ENCODE data around the gene CAMK1D.
"Not testable (repeated sequence)": the region's sequence is repeated elsewhere in the genome, so short reads cannot be mapped to it uniquely, and the experiment has no call there.

Gene CAMK1D

DNA sequence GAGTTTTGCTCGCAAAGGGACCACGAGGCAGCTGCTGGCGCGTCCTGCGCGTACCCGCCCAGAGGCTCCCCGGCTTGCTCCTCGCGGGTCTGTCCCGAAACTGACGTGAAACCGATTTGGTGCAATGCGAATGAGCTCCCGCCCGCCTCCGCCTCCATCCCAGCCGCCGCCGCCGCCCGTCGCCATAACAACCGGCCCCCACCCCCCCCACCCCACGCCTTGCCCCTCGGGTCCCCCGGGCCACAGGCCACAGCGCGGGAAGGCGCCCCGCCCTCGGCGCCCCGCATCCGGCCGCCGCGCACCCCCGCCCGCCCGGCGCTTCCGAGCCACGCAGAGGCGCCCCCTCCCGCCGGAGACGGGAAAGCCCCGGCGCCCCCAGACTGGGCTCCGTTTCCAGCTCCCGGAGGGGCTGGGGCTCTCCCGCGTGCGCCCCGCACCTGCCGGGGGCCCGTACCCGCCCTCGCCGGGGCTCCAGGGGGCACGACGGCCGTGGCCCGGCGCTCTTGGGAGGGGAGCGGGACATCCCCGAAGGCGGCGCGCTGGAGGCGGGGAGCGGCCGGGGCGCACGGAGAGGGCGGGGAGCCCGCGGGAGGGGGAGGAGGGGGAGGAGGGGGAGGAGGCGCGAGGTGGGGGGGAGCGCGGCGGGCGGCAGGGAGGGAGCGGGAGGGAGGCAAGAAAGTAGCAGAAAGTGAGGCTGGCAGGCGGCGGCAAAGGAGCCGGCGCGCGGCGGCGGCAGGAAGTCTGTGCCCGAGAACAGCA is at the start of gene CAMK1D:
TSS of gene CAMK1D (plus strand) at position 678 of the 759 bp plus-strand sequence.
- DNase-seq = peak; percentile 89

DNA sequence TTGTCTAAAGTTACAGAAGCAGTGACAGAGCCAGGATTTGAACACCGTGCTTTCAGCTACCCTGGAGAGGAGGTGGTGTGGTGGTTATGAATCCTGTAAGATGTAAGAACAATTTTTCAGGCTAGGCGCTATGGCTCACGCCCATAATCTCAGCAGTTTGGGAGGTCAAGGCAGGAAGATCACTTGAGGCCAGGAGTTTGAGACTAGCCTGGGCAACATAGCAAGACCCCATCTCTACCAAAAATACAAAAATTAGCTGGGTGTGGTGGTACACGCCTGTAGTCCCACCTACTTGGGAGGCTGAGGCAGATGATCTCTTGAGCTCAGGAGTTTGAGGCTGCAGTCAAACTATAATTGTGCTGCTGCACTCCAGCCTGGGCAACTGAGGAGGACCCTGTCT is 48.3 kb upstream of the CAMK1D start:
- not testable (repeated sequence) for DNase-seq

DNA sequence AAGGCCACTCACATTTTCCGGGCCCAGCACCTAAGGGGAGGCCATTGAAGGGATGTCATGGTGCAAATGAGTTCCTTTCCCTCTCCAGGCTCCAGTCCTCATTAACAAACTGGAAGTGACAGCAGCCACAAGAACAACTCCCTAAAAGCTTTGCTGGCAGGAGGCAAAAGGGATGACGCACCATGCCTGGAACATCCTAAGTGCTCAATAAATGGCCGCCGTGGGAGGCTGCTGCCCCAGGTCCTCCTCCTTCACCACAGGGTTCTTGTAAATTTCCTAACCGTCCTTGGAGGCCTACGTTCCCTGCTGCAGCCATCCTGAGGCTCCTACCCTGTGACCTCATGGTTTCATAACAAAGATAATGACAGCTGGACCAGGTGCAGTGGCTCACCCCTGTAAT is 41.3 kb upstream of the CAMK1D start:
- no peak for DNase-seq

DNA sequence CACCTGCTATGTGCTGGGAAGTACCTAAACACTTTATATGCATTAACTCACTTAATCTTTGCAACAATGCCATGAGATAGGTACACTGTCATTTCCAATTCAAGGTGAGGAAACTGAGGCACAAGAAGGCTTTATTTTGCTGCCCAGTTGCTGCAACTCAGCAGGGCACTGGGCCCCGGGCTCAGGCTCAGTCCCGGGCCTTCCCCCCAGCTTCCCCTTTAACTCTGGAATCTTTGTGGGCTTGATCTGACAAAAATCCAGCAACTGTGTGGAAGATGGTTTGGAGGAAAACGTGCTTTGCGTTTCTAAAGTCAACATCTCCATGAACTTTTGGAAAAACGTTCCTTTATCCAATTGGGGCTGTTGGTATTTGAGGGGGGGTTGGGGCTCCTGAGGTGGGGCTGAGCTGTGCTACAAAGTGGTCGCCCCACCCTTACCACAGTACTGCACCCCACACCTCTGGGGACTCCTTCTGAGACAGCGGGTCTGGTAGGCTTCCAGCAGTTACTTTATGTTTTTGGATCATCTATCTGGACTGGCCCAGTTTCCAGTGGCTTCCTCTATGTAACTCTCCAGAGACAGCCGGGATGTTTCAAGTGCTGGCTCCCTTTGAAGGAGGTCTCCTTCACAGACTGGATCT is 40.5 kb upstream of the CAMK1D start:
- peak; percentile 34 for DNase-seq

DNA sequence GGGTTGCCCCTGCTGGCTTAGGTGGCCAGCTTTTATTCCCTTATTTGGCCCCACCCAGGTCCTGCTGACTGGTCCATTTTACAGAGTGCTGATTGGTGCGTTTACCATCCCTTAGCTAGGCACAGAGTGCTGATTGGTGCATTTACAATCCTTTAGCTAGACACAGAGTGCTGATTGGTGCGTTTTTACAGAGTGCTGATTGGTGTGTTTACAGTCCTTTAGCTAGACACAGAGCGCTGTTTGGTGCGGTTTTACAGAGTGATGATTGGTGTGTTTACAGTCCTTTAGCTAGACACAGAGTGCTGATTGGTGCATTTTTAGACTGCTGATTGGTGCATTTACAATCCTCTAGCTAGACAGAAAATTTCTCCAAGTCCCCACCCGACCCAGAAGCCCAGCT is 39.6 kb upstream of the CAMK1D start:
- DNase-seq = not testable (repeated sequence)

DNA sequence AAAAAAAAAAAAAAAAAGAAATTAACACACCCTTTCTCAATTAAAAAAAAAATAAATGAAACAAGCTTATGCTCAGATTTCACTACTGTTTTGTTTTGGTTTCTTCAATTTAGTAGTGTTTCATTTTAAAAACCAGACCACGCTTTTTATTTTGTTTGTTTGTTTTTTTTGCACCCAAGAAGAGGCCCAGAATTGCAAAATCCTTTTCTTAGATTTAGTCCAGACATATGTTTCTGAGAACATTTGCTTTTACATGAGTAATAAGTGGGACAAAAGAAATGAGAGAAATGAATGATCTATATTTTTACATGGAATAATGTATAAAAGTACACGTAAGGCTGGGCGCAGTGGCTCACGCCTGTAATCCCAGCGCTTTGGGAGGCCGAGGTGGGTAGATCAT is 34.5 kb upstream of the CAMK1D start:
- no peak for DNase-seq

DNA sequence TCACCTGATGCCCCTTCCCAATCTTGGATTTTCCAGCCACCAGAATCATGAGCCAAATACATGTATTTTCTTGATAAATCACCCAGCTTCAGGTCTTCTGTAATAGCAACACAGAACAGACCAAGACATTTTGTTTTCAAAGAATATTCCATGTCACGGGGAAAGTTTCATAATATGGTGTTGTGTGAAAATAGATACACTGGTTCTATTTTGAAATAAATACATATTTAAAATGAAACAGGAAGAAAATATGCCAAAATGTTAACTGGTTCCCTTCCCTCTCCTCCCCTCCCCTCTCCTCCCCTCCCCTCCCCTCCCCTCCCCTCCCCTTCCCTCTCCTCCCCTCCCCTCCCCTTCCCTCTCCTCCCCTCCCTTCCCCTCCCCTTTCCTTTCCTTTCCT is 30.3 kb upstream of the CAMK1D start:
- no peak for DNase-seq

DNA sequence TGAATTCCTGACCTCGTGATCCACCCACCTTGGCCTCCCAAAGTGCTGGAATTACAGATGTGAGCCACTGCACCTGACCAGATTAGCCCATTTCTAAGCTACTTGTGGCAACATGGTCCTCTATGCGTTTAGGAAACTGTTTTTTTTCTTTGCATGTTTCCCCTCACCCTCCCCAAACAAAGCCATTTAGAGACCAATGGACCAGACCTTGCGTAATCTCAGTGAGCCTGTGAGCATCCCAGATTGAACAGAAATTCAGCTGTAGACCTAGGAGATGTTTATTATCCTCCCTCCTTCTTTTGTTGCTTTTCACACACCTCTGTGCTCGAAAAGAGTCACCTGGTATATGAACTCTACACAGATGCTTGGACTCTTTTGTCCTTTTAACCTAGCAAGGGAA is 28.5 kb upstream of the CAMK1D start:
- no peak for DNase-seq

DNA sequence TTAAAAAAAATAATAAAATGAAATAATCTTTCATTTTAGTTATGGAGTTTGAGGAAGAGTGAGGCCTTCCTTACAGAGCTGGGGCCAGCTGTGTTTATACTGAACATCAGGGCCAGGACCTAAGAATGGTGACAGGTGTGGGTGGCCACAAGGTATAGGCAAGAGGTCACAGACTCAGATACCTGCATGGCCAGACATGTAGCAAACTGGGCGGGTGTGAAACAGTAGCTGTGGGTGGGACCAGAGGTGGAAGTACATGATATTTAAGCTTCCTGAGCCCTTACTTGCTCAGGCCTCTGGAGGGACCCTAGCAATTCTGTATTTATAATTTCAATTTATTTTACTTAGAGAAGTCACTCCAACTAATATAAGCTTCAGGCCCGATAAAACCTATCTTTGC is 27.7 kb upstream of the CAMK1D start:
- DNase-seq = no peak

DNA sequence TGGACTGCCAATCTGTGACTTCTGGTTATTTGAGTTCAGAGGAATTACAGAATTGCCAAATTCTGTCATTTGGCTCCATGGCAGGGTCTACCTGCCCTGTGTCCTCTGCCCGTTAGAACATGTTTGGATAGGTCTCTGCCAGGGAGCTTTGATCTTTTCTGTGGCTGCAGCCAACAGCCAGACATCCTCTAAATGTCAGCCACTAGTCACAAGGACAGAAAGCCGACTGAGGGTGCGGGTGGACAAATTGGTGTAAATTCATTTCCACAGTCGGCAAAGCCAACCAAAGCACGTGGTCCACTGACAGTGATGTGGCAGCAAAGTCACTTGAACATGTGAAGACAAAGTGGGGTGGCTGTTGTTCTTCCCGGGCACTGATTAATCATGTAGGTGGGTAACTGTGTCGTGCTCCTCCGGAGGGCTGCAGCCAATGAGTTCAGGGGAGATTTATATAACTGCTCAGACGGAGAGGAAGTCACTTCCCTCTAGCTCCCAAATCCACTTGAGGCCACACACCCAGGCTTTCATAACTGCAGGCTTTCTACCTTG is 26.7 kb upstream of the CAMK1D start:
- no peak for DNase-seq

DNA sequence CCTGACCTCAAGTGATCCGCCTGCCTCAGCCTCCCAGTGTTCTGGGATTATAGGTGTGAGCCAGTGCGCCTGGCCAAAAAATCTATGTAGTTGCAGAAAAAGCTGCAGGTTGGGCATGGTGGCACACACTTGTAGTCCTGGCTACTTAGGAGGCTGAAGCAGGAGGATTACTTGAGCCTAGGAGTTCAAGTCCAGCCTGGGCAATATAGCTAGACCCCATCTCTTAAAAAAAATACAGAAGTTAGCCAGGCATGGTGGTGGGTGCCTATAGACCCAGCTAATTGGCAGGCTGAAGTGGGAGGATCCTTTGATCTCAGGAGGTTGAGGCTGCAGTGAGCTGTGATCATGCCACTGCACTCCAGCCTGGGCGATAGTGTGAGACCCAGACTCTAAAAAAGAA is 24.8 kb upstream of the CAMK1D start:
- no peak for DNase-seq

DNA sequence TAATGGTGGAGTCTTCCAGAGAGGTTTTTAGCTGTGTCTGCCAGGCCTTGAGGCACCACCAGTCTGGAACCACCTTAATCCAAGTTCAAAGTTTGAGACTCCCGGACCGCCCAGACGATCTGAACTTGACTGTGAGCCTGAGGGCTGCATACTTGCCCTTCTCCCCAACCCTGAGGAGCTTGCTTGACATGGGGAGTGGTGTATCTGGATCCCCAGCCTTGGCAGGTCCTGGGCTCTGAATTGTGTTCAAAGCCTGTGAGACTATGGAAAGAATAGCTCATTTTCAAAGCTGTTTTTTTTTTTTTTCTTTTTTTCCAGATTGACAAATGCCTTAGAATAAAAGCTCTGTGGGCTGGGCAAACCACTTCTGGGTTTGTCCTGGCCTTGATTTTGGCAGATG is 22.3 kb upstream of the CAMK1D start:
- peak; percentile 24 for DNase-seq

DNA sequence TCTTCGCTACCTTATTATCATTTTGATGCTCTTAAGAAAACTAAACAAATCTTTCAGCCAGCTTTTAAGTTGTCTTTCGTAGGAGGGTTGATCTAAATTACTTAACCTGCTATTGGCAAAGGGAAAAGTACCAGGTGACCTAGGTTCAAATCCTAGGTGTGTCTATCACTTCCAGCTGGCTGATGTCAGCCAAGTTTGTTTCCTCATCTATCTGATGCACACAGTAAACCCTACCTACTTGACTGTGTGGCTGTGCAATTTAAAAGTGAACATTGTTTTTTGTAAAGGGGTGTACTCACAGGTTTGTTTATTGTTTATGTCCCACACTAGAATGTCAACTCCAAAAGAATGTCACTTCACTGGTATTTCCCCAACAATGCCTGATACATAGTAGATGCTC is 21.9 kb upstream of the CAMK1D start:
- no peak for DNase-seq

DNA sequence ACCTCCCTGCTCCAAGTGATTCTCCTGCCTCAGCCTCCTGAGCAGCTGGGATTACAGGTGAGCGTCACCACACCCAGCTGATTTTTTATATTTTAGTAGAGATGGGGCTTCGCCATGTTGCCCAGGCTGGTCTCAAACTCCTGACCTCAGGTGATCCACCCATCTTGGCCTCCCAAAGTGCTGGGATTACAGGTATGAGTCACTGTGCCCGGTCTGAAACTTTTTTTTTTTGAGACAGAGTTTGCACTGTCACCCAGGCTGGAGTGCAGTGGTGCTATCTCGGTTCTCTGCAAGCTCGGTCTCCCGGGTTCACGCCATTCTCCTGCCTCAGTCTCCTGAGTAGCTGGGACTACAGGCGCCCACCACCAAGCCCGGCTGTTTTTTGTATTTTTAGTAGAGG is 21.0 kb upstream of the CAMK1D start:
- not testable (repeated sequence) for DNase-seq

DNA sequence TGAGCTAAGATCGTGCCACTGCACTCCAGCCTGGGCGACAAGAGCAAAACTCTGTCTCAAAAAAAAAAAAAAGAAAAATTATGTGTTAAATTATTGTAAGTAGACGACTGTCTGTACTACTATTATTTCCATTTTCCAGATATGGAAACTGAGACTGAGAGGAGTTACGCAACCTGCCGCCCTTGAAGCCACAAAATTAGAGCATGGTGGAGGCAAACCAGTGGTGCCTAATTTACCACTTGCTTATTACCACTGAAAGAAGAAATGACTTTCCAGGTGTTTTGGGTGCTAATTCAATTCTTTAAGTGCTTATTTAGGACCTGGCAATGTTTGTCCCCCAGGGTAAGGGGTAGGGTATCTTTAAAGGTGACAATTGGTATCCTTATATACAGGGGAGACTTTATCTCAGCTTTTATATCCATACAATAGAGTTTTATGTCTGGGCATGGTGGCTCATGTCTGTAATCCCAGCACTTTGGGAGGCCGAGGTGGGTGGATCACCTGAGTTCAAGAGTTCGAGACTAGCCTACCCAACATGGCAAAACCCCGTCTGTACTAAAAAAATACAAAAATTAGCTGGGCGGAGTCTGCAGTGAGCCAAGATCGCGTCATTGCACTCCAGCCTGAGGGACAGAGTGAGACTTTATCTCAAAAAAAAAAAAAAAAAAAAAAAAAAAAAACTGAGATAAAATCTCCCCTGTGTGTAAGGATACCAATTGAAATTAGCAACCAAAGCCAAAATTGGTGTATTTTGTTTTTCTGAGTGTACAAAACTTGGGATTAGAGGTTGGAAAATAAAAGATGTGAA is 16.6 kb upstream of the CAMK1D start:
- no peak for DNase-seq

DNA sequence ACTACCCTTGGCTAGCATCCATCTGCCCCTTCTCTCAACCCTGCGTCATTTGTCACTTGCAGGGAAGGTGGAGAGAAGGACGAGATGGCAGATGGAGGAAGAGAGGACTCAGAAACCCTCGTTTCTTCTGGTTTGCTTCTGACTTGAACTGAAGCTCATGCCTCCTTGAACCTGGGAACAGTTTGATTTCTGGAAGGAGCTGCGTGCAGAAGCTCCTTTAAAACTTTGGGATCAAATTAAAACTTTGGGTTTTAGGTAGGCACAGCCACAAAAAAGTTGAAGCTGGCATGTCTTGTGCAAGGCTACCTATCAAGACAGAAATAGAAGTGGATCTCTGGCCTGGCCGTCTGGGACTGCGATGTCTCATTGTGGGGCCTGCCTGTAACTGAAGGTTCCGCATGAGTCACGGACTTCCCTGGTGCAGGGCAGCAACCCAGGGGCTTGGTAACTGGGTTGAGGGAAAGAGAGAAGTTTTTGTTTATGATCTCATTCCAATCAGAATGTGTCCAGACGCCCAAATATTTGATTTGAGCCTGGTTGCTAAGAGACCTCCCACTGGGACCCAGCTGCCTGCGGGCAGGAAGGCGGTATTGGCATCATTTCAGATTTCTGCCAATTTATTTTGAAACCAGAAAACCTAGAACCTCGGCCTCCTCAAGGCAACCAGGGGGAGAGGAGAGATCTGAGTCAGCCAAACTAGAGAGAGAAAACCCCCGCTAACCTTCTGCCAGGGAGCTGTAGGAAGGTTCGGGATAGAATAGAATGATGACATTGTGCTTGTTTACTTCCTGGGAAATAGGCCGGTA is 15.8 kb upstream of the CAMK1D start:
- DNase-seq = peak; percentile 65

DNA sequence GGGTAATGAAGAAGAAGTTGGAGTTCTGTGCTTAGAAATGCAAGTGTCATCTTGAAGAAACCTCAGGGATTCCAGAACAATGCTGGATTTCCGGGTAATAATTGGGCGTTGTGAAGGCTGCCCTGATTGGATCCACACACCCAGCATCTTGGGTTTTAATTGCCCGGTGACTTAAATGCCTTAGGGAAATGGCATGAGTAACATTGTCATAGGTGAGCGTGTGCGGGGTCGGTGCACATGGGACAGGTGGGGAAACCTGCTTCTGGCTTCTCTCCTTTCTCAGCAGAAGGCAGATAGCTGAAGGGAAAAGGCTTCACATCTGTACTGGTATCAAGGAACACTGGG is 15.2 kb upstream of the CAMK1D start:
- no peak for DNase-seq

DNA sequence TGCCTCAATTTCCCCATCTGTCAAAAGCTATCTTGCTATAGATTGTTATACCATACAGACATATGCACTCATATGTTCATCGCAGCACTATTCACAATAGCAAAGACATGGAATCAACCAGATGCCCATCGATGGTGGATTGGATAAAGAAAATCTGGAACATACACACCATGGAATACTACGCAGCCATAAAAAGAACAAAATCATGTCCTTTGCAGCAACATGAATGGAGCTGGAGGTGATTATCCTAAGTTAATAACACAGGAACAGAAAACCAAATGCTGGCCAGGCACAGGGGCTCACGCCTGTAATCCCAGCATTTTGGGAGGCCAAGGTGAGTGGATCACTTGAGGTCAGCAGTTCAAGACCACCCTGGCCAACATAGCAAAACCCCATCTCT is 14.2 kb upstream of the CAMK1D start:
- not testable (repeated sequence) for DNase-seq

DNA sequence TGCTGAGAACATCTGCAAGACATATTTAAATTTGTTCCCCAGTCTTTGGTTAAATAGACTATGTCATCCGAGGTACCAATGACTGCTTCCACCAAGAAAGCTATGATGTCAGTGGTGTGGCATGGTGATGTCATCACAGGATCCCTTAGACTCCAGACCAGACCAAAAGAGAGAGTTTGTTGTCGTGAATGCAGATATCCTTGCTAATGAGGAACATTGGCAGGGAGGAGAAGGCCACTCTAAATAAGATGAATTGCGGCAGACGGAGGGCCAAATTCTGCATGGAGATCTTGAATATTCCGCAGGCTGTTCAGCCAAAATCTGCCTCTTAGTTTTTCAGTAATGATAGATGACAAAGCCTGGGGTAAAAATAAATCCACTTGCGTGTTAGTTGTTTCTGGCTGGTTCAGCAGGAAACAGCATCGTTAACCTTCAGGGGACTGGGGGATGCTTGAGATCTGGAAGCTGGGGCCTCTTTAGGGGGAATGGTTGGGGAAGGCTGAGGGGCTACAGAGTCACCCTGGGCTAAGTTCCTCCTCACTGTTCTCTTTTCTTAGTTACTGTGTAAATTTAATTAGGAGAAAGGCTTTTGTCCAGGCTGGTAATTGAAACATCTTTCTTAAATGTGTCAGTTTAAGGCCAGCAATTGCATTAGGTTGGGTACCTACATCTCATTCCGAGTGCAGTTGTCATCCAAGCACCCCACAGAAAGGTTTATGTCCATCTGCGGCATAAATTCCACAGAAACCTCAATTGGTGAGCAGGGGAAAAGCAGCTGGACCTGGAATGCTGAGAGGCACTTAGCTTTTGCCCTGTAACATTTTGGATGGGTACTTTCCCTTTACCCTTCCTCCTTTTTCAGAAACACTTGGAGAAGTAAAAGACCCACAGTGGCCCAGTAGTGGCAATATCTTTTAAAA is 11.6 kb upstream of the CAMK1D start:
- peak; percentile 43 for DNase-seq

DNA sequence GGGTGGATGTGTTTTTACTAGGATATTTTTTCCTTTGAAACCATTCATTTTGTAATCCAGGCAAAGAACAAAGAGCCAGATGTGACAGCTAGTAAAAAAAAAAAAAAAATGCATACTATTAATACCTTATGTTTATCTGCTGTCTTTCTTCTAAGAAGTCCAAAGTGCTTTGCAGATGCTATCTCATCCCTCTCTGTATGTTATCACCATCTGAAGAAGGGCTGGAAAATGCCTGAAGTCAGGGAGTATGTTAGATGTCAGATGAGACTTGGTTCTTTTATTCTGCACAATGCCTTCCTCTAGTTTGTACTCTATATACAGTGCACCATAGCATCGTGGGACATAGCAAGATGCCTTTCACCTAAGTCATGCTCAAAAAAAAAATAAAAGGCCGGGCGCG is 10.4 kb upstream of the CAMK1D start:
- DNase-seq = no peak

DNA sequence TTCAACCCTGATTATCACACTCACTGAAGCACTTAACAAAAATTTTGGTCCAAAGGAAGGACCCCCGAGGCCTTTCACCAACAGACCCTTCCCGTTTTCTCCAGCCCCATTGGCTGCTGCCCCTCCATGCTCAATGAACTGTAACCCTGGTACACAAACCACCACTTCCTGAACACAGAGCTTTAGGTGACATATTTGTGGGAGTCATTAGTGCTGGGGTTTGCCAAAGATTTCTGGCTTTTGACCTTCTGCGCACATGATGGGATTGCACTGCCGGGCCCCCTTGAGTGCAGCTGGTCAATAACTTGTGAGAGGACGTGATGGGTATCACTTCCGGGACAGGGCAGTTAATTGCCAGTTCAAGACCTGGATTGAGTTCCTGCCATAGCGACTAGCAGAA is 9.0 kb upstream of the CAMK1D start:
- no peak for DNase-seq

DNA sequence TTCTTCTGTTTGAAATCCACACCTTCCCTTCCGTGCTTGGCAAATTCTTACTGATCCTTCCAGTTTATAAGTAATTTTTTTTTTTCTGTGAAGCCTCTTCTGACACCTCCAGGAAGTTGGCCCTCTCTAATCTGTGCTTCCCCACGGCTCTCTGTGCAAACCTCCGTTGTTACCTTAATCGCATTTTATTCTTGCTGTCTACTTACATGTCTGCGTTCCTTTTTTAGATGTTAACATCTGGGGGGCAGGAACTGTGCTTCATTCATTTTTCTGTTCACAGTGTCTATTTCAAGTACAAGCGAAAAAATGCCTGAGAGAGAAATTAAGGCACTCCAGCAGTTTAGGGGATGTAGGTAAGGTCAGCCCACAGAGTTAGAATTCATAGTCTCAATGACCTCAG is 8.4 kb upstream of the CAMK1D start:
- no peak for DNase-seq

Data from right hindlimb (tissue), 1 donor.